Activated CD4-positive, alpha-beta T cell treated with anti-CD3 and anti-CD28 coated beads for 4 hours (primary cell): Measurements from ENCODE around the gene SRGAP1.
"Not testable (repeated sequence)": the region's sequence is repeated elsewhere in the genome, so short reads cannot be mapped to it uniquely, and the experiment has no call there.

Experiments used
- DNase-seq, 2 donors: peaks; one replicate each; pipeline ENCODE4 v3.0.0-alpha.2; 2020

SRGAP1 gene

DNA sequence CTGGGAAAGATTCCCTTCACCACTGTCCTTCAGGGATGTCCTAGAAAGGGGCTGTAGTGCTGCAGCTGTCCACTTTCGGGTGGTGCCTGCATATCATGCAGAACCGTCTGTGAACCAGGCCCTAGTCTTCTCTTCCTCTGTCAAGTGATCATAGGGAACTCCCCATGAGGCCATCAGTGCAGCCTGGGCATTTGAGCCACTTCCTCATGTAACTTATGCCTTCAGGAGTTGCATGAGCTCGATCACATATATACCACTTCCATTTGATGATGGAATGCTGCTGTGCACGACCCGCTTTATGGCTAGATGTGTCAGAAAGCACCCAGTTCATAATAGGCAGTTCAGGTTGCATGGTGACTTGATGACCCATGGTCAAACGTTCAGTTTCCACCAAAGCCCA is 287.0 kb downstream of the SRGAP1 start:
- DNase-seq, result not testable (repeated sequence)

DNA sequence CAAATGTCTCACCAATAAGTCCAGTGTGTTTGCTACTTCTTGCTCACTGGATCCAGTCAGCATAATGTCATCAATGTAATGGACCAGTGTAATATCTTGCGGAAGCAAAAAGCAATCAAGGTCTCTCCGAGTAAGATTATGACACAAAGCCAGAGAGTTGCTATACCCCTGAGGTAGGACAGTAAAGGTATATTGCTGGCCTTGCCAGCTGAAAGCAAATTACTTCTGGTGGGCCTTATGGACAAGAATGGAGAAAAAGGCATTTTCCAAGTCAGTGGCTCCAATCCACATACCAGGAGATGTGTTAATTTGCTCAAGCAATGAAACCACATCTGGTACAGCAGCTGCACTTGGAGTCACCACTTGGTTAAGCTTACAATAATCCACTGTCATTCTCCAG is 288.2 kb downstream of the SRGAP1 start:
- not testable (repeated sequence) for DNase-seq

GRCh38 chr12:64137117-64137516 is 292.6 kb downstream of the SRGAP1 start:
- no peak for DNase-seq

GRCh38 chr12:64139021-64139420 is 294.5 kb downstream of the SRGAP1 start:
- no peak for DNase-seq

GRCh38 chr12:64142382-64142781 is 297.9 kb downstream of the SRGAP1 start:
- DNase-seq, result no peak

- no peak for DNase-seq
Observed at GRCh38 chr12:64142784-64143183, 298.3 kb downstream of the SRGAP1 start.

- DNase-seq, result no peak
Observed at GRCh38 chr12:64145226-64145625, 300.7 kb downstream of the SRGAP1 start.

DNA sequence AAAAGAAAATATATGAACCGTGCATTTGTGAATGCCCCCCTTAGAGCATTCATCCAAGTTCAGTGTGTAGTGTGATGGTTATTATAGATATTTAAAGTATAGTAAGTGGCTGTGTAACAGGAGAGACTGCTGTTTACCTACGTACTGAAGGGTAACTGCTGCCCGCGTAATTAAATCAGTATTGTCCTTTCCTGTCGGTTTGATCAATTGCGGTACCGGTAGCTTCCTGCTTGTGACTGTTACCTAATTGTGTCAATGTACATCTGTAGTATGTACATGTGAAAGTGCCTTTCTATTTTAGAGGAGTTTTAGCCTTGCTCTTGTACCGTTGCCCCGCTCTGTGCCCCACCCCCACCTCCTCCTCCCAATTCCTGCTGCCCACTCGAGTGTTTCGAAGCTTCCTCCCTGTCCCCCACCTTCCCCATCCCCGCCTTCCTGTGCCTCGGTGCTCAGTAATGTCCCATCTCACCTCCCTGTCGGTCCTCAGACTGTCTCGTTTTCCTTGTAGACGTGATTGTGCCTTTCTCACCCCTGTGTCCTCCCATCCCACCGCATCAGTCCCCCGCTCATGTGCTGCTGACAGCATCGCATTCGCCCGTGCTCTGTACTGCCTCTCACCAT is 302.6 kb downstream of the SRGAP1 start:
- DNase-seq, result no peak

- DNase-seq, result no peak
Observed at GRCh38 chr12:64147875-64148274, 303.4 kb downstream of the SRGAP1 start.

DNA sequence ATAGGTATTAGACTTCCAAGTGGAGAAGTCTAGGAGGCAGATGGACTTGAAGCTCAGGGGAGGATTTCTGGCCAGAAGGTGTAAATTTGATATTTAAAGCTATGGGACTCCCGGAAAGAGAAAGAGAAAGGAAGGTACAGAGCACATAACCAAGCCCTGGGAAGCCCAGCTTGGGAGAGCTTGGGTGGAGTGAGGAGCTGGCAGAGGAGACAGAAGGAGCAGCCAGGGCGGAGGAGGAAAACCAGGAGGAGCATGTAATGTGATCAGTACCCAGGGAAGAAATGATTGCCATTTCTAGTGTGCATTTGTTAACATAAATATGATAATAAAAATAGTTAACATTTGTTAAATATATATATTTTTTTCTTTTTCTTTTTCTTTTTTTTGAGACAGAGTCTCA is 310.2 kb downstream of the SRGAP1 start:
- DNase-seq, result no peak

- no peak for DNase-seq
Observed at GRCh38 chr12:64157110-64157509, 312.6 kb downstream of the SRGAP1 start.

DNA sequence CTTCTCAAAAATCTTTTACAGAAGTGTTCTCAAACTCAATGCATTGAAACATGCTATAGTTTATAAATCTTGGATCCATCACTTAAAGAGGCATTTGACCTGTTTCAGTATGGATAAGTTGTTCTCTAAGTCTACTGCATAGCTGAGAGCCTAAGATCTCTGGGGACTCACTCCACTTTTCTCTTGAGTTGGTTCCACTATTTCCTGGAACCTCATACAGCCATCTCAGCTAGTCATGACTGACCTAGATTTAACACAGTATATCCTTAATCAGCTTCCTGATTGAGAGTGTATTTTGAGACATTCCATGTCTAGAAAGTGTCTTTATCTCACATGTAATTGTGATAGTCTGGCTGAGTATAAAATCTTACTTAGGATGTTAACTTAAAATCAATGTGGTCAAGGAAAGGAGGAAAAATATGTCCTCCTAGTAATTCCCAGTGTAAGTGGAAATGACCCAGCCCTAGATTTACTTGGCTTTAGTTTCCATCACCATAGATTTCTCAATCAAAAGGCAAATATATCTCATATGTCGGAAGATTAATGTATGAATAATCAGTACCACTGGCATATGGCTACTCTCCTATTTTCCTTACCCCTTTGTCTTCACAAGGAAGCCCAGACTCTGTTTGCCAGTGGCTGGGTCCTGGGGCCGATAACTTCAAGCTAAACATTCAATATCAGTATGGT is 315.7 kb downstream of the SRGAP1 start:
- no peak for DNase-seq

DNA sequence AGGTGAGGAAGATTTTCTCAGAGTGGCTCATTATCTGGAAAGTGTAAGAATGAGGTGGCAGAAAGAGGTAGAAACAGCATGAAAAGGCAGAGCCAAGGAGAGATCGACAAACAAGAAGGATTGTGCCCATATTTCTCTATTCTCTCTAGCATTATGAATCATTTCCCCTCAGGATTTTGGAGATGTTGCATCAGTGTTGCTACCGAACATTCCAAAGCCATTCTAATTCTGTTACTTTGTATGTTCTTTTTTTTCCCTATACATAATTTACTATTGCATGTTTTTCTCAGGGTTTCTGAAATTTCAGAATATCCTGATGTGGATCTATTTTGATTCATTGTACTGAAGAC is 316.2 kb downstream of the SRGAP1 start:
- DNase-seq, result no peak

DNA sequence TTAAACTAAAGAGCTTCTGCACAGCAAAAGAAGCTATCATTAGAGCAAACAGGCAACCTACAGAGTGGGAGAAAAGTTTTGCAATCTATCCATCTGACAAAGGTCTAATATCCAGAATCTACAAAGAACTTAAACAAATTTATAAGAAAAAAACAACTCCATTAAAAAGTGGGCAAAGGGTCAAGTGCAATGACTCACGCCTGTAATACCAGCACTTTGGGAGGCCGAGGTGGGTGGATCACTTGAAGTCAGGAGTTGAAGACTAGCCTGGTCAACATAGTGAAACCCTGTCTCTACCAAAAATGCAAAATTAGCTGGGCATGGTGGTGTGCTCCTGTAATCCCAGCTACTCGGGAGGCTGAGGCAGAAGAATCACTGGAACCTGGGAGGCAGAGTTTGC is 322.1 kb downstream of the SRGAP1 start:
- DNase-seq, result not testable (repeated sequence)

GRCh38 chr12:64167041-64167440 is 322.5 kb downstream of the SRGAP1 start:
- DNase-seq, result not testable (repeated sequence)

GRCh38 chr12:64170024-64170423 is 325.5 kb downstream of the SRGAP1 start:
- DNase-seq, result no peak

- DNase-seq, result no peak
Observed at GRCh38 chr12:64170730-64171129, 326.2 kb downstream of the SRGAP1 start.

GRCh38 chr12:64171715-64172114 is 327.2 kb downstream of the SRGAP1 start:
- DNase-seq, result no peak

DNA sequence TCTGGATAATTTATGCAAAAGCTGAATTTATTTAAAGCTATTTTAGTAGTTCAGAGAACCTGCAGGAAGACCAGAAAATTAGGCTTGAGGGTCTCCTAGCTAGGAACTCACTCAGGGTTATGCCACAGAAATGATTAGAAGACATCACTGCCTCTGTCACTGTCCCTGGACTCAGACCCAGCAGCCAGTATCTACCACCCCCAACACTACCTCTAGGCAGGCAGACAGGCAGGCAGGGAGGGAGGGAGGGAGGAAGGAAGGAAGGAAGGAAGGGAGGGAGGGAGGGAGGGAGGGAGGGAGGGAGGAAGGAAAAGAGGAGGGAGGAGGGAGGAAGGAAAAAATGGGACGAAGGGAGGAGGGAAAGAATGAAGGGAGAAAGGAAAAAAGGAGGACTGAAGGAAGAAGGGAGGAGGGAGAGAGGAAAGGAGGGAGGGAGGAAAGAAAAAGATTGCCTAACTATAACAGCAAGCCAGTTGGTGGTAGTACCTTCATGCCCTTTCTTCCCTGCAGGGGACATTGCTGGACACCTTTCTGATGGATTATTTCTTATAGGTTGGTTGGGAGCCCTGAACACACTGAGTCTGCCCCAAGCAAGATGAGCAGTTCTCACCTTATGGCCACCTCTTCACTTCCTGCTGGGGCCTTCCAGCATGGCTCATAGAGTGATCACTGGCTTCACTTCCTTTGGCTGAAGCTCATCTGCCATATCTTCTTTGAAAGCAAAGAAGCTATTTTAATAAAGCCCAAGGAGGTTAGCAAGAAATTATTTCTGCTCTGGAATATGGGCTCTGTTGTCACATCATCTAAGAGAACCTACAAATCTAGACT is 327.9 kb downstream of the SRGAP1 start:
- DNase-seq, result no peak

- no peak for DNase-seq
Observed at GRCh38 chr12:64173456-64173855, 329.0 kb downstream of the SRGAP1 start.

DNA sequence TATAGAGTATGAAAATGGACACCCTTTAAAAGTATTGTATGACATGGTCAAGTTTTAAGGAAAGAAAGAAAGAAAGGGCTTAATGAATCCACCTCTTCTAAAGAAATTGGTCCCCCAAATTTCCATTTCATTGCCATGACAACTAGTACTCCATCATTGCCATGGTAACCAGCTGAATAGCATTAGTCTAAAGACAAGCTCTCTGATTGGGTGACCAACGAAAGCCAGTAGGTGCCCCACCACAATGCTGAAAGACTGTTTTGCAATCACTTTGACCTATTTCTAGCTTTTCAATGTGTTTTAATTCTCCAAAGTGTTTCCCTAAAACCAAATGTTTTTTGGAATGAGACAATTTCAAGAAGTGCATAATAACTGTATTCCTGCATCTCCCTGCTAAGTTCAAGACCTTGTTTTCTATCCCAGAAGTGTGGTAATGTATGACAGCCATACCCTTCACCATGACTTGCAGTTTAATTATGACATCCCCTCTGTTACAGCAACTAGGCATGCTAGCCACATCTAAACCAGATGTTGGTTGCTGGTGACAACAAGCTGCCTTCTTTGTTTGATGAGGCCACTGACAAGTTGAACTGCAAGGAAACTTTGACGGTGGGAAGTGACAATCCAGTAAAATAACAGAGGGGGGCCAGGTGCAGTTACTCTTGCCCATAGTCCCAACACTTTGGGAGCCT is 330.9 kb downstream of the SRGAP1 start:
- no peak for DNase-seq

- no peak for DNase-seq
Observed at GRCh38 chr12:64177001-64177400, 332.5 kb downstream of the SRGAP1 start.

- no peak for DNase-seq
Observed at GRCh38 chr12:64178122-64178521, 333.6 kb downstream of the SRGAP1 start.
